Fibroblast of skin of back (primary cell): ENCODE data around the gene ZBTB49. TPM values are rescaled to one million over a fixed set of nuclear protein-coding genes. Genes with fewer than 3 reads are reported as not detected.
"Not testable (repeated sequence)": the region's sequence is repeated elsewhere in the genome, so short reads cannot be mapped to it uniquely, and the experiment has no call there.

Experiments
- DNase-seq: peaks from one replicate; pipeline ENCODE4 v3.0.0-alpha.2; 2013
- polyA plus RNA-seq, 2 experiments: library from polyadenylated mRNA; unstranded; fragments of 120-200 nt; gene quantifications; one replicate each; pipeline ENCODE4 v1.2.1, GENCODE V29; 2013; ENCODE audit not compliant: insufficient read length in 2 of 2

The ZBTB49 gene, protein sequence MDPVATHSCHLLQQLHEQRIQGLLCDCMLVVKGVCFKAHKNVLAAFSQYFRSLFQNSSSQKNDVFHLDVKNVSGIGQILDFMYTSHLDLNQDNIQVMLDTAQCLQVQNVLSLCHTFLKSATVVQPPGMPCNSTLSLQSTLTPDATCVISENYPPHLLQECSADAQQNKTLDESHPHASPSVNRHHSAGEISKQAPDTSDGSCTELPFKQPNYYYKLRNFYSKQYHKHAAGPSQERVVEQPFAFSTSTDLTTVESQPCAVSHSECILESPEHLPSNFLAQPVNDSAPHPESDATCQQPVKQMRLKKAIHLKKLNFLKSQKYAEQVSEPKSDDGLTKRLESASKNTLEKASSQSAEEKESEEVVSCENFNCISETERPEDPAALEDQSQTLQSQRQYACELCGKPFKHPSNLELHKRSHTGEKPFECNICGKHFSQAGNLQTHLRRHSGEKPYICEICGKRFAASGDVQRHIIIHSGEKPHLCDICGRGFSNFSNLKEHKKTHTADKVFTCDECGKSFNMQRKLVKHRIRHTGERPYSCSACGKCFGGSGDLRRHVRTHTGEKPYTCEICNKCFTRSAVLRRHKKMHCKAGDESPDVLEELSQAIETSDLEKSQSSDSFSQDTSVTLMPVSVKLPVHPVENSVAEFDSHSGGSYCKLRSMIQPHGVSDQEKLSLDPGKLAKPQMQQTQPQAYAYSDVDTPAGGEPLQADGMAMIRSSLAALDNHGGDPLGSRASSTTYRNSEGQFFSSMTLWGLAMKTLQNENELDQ
- 2.7 TPM for polyA plus RNA-seq (2013, experiment 1 of 2; ENCODE audit: insufficient read length)
- polyA plus RNA-seq (2013, experiment 2 of 2; ENCODE audit: insufficient read length): 2.7 TPM

GRCh38 chr4:4289941-4290850 is at the start of gene ZBTB49, which contains the start of gene LYAR:
Gene ZBTB49, plus strand, starts transcription at chr4:4290251. Its CDS starts 9,695 bp downstream, at chr4:4299946.
Gene LYAR, minus strand, starts transcription at chr4:4290154. Its CDS starts 6,412 bp downstream, at chr4:4283742.
- peak; percentile 84 for DNase-seq

GRCh38 chr4:4245172-4245571 is 44.9 kb upstream of the ZBTB49 start:
- DNase-seq: no peak

DNA sequence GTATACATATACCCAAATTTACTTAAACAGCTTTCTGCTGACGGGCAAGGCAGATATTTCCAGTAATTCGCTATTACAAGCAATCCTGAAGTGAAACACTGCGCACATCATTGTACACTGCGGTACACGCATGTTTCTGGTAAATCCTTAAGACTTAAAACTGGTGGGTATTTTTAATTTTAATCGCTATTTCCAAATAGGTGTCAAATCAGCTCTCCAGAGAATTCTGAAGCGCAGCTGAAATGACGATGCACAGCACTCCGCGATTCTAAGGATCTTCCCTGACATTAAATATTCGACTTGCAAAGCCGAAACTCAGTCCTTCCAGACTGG is 42.4 kb upstream of the ZBTB49 start:
- DNase-seq: no peak

DNA sequence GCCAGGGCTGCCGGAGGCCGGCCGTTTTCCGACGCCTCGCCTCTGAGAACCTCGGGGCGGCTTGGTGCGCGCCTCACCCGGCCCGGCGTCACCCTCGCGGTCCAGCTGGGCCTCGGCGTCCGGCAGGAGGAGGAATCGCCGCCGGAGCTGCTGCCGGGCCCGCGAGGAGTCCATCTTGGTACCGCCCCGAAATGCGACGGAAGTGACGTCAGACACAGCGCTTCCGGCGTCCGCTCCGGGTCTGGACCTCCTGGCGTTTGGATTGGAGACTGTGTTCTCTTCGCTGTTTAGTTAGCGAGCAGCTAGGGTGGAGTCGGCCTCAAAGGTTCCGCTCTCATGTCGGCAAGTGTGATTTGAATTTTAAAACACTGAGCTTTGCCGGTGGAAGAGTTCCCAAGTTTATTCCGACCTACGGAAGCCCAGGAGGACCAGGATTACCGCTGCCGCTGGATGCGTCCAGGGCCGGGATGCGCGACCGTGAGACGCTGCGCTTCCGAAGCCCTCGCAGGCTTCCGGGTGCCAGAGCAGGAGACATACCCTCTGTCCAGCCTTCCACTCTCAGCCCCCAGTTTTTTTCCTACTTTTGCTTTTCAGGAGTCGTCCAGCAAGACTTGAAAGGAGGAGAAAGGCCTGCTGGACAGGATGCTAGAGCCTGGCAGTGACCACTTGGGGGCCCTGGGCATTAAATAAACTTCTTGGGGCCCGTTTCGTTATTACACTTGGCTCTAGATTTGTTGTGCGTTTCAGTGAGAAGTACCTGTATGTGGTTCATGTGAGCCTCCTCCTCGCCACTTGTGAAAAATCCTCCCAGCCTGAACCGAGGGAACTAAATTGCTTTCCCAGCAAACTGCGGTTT is 41.8 kb upstream of the ZBTB49 start, which contains the start of gene TMEM128:
Gene TMEM128, minus strand, starts transcription at position 195 of the 856 bp plus-strand sequence. Its CDS starts 21 bp downstream, at position 174.
- DNase-seq: peak; percentile 94

- DNase-seq: no peak
Measured at GRCh38 chr4:4248885-4249203, 41.2 kb upstream of the ZBTB49 start.

- DNase-seq: not testable (repeated sequence)
Measured at GRCh38 chr4:4249342-4249741, 40.7 kb upstream of the ZBTB49 start.

DNA sequence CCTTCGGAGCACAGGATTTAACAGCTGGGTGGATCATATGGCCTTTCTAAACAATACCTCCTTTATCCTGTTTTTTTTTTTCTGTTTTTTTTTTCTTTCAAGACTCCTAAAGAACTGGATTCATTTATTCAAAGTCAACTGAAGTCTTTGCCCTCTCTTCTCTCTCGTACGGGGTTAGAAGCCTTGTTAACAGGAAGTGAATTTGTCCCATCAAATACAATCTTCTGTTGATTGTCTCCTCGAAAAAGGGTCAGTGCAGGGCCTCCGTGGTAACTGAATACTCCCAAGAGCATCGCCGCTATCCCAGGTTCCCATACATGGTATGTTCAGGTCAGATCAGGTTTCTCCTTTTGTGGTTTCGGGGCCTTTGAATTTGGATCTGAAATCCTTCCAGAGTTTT is 40.2 kb upstream of the ZBTB49 start:
- no peak for DNase-seq

GRCh38 chr4:4254199-4254598 is 35.9 kb upstream of the ZBTB49 start:
- no peak for DNase-seq

GRCh38 chr4:4254666-4255065 is 35.4 kb upstream of the ZBTB49 start:
- no peak for DNase-seq

DNA sequence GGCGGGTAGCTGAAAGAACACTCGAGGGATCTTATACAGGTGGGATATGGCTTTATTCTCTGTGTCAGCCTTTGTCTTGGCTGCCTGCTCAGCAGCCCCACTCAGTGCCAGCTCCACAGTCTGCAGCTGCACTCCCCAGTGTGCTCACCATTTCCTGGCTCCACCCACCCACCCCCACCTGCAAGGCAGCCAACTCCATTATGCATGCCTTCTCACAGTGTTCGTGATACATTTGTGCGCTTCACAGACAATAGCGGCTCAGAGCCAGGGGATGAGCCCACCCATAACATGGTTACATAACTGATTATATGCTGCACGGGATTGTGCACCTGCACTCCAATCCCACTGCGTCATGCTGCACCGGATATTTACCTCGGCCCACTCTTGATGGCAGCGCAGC is 33.3 kb upstream of the ZBTB49 start:
- no peak for DNase-seq

GRCh38 chr4:4257705-4258104 is 32.3 kb upstream of the ZBTB49 start:
- DNase-seq: not testable (repeated sequence)

DNA sequence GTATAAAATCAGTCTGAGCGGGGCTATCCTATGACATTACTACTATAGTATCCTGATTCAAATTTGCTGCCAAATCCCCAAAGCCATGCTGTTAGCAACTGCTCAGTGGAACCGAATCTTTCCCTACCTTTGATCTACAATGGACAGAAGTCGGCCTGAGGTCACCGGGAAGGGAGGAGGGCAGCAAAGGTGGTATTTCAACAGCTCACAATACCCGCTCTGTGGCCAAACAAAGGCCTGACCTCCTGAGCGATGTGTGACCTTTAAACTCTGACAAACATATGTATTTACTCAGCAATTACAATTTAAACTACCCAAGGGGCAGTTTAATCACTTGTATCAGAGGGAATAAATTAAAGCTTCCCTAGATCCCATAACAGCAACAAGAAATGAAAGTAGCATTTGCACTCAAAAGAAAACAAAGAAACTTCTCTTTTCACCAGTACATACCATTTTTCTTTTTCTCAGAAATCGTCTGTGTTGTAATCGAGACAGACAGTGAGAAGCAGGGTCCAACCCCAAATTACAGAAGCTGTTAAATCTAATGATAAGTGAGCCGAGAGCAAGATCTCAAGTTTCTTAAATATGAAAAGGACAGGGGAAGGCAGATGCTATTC is 30.5 kb upstream of the ZBTB49 start:
- DNase-seq: no peak

DNA sequence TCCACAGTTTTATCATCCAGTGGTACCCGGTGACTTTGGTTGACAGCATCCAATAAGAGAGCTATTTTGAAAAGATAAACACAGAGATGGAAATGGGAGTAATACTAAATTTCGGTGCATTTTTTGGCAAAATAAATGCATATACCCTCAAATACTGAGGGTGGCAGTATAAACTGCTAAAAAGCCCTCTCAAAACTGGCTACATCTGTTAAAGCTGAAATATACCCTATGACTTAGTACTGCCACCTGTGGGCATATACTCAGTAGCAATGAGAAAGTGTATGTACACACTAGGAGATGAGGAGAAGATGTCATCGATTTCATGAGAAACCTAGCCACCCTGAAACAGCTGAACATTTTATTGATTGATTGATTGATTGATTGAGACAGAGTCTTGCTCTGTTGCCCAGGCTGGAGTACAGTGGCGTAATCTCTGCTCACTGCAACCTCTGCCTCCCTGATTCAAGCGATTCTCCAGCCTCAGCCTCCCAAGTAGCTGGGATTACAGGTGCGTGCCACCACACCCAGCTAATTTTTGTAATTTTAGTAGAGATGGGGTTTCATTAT is 29.8 kb upstream of the ZBTB49 start:
- DNase-seq: peak; percentile 56

- no peak for DNase-seq
Measured at GRCh38 chr4:4267981-4268380, 22.1 kb upstream of the ZBTB49 start.

GRCh38 chr4:4268776-4269175 is 21.3 kb upstream of the ZBTB49 start:
- no peak for DNase-seq

DNA sequence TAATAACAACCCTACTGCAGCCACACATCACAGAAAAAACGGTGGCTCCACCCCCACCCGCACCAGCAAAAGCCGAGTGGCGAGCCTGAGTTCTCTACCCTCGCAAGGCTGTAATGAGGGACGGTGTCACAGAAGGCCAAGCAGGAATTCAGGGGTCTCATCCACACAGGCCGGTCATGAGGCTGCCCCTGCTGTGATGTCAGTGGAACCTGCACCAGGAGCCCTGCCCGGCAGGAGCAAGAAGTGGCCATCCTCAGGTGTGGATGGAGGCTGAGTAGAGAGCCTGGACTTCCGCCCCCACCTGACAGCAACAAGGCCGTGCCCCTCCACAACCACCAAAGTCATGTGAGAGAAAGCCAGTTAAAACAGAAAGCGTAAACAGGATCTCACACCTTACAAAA is 20.7 kb upstream of the ZBTB49 start:
- no peak for DNase-seq

DNA sequence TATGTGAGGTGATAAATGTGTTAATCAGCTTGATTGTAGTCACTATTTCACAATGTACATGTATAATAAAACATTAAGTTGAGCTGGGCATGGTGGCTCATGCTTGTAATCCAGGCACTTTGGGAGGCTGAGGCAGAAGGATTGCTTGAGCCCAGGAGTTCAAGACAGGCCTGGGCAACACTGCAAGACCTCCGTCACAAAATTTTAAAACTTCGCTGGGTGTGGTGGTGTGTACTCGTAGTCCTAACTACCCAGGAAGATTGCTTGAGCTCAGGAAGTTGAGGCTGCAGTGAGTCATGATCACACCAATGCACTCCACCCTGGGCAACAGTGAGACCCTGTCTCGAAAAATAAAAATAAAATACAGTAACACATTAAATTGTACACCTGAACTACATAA is 20.2 kb upstream of the ZBTB49 start:
- peak; percentile 35 for DNase-seq

DNA sequence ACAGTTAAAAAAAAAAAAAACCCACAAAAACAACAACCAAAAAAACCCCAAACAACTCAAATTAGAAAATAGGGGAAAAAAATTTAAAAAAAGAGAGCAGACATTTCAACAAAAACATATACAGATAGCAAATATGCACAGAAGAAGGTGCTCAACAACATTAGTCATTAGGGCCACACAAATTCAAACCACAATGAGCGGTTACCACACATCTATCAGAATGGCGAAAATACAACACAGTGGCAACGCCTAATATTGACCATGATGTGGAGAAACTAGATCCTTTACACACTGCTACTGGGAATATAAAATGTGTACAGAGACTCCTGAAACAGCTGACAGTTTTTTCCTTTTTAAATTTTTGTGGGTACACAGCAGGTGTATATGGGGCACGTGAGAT is 19.5 kb upstream of the ZBTB49 start:
- DNase-seq: no peak

DNA sequence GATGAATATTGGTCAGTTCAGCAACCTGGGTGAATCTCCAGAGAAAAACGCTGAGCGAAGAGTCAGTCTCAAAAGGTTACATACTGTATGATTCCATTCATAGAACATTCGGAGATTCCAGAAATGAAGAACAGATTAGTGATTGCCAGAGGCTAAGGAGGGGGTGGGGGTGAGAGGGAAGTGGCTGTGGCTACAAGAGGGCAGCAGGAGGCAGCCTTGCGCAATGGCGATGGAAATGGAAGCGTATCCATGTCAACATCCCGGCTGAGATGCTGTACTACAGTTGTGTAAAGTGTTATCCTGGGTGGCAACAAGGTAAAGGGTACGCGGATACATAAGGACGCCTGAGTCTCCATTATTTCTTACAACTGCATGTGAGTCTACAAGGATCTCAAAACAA is 18.1 kb upstream of the ZBTB49 start:
- DNase-seq: no peak

DNA sequence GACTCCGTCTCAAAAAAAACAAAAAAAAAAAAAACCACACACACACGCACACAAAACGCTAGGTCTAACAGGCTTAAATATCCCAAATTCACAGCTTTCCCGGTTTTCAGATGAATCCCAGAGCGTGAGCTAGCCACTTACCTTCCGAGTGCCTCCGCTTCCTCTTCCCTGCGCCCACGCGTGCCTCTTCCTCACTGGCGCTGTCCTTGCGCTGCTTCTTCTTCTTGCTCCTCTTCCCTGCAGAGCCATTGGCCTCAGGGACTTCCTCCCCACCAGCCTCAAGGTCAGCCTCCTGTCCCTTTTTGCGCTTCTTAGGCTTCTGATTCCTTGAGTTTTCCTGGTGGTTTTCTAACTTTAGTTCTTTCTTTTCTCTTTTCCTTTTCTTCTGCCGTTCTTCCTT is 15.8 kb upstream of the ZBTB49 start:
- DNase-seq: no peak

- no peak for DNase-seq
Measured at GRCh38 chr4:4277531-4277930, 12.5 kb upstream of the ZBTB49 start.
